Measurements from ENCODE around the gene SFT2D1.
"Not testable (repeated sequence)": the region's sequence is repeated elsewhere in the genome, so short reads cannot be mapped to it uniquely, and the experiment has no call there.

Gene SFT2D1

DNA sequence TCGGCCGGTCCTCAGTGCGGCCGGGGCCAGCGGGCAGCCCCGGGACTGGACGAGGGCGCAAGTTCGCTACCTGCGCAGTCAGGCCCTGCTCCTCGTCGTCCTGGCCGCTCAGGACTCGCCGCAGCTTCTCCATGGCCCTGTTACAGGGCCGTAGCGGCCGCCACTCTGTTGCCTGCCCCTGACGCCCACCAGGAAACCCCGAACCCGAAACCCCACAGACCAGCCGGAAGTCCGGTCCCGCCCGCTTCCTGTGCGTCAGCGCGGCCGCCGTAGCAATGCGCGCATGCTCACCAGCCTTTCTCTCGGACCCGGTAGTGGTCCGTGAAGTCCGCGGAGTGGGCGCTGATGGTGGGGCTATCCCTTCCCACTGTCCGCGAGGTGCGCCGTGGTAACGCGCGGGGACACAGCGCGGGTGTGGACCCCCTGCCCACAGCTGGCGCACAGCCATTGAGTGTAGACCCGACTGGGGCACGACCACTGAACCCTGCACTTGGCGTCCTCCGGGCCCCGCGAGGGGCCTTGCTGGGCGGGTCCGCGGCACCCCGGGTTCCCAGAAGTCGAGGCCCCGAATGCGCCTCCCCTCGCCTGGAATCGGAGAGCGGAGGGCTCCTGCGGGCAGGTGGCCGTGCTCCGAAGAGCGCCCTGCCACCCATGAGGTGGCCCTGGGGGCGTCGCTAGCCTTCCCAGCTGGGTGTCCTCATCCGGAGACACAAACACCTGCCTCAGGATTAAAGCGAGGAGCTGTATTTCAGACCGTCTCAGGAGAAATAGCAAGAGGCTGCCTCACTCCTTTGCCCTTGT is at the start of gene SFT2D1:
Gene SFT2D1, minus strand, starts transcription at position 197 of the 801 bp plus-strand sequence. Its CDS starts 64 bp downstream, at position 133.
- peak within 1 kb of the TSS; percentile 76 for H3K4me3 ChIP-seq (ENCODE audit: low read depth, low read length)

DNA sequence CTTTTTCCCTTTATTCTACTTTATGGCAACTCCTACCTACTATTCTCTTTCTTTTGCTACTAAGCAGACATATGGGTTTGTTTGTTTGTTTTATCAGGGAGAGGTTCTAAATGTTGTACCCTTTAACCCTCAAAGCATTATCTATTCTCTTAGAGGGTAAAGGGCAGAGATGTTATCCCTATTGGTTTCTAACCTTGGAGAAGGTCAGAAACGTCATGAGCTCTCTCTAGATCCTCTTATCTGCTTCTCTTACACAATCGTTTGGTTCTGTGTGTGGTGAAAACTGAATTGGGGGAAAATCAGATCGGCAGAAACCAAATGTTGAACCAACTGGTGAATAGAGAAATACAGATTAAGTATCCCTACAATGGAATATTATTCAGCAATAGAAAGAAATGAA is 46.8 kb upstream of the SFT2D1 start:
- no peak overlapping the region for H3K4me3 ChIP-seq (ENCODE audit: low read depth, low read length)

DNA sequence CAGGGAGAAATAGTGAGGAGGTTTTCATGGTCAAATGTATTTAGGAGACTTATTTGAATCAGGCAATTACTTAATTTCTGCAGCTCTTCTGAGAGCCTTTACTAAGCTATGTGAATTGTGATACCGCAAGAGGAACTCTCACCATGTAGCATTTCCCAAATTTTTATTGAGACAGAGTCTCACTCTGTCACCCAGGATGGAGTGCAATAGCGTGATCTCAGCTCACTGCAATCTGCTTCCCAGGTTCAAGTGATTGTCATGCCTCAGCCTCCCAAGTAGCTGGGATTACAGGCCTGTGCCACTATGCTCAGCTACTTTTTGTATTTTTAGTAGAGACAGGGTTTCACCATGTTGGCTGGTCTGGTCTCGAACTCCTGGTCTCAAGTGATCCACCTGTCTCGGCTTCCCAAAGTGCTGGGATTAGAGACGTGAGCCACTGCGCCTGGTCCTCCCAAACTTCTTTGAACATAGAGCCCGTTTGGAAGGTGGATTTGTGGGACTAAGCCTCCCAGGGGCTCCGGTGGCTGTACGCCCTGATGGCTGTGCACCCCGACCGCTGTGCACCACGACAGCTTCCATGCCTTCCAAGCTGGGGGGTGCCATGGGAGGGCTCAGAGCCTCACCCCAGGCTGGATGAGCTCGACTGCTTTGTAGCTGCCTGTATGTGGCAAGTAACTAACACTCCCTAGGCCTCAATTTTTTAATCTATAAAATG is 46.1 kb upstream of the SFT2D1 start:
- H3K4me3 ChIP-seq (ENCODE audit: low read depth, low read length): no peak overlapping the region

DNA sequence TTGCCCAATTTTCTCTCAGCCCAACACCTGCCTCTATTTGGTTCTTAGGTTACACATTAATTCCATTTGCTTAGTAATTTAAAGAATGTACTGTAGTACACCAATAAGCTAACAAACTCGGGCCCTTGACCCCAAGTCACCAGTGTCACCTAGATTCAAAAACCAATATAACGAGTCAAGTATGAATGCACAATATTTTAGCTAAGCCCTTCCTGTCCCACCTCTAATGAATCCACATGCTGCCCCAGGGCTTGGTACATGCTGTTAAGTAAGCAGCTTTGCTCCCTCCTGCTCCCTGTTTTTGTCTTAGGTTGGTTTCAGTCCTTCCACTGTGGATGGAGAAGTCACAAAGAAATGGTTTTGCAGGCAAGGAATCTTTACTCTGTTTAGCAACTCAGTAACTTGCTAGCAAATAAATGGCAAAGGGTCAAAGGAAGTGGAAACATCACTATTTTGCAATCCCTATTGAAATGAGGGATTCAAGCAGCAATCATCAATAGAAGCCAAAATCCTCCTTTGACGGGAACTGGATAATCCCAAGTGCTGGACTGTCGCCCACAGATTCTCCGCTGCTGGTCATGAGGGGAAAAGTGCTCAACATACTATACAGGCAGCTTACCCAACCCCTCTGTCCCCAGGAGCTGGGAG is 45.4 kb upstream of the SFT2D1 start:
- H3K4me3 ChIP-seq (ENCODE audit: low read depth, low read length): no peak overlapping the region

DNA sequence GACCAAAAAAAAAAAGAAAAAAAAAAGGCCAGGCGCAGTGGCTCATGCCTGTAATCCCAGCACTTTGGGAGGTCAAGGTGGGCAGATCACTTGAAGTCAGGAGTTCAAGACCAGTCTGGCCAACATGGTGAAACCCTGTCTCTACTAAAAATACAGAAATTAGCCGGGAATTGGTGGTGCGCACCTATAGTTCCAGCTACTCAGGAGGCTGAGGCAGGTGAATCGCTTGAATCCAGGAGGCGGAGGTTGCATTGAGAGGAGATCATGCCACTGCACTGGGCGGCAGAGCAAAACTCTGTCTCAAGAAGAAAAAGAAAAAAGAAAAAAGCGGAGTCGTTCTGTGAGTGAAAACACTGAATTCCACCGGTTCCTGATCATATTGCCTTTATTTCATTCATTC is 44.8 kb upstream of the SFT2D1 start:
- H3K4me3 ChIP-seq (ENCODE audit: low read depth, low read length): not testable (repeated sequence)

DNA sequence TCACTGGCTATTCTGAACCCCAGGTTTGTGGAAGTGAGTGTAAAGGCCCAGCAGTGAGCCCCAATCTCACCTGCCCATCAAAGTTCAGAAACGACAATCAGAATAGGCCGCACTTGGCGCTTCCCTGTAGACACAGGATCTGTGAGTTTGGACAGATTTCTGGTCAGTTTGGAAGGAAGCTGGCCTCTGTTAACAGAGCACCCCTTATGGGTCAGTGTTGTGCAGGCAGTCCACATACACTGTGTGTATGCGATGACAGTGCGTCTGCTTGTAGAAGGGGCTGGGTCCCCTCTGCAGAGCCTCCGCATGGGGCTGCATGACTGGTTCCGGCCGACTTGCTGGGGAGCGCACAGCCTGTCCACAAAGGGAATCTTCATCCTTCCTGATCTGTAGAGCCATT is 43.8 kb upstream of the SFT2D1 start:
- H3K4me3 ChIP-seq (ENCODE audit: low read depth, low read length): no peak overlapping the region

DNA sequence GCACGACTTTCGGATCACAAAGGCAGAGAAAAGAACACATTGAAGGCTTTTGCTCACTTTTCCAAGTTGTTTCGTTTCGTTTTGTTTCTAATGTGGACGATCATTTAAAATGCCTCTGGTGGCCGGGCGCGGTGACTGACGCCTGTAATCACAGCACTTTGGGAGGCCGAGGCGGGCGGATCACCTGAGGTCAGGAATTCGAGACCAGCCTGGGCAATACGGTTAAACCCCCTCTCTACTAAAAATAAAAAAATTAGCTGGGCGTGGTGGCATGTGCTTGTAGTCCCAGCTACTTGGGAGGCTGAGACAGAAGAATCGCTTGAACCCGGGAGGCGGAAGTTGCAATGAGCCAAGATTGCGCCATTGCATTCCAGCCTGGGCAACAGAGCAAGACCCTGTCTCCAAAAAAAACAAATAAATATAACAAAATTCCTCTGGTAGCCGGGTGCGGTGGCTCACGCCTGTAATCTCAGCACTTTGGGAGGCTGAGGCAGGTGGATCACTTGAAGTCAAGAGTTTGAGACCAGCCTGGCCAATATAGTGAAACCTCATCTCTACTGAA is 41.5 kb upstream of the SFT2D1 start:
- H3K4me3 ChIP-seq (ENCODE audit: low read depth, low read length): peak overlapping the region; percentile 67

DNA sequence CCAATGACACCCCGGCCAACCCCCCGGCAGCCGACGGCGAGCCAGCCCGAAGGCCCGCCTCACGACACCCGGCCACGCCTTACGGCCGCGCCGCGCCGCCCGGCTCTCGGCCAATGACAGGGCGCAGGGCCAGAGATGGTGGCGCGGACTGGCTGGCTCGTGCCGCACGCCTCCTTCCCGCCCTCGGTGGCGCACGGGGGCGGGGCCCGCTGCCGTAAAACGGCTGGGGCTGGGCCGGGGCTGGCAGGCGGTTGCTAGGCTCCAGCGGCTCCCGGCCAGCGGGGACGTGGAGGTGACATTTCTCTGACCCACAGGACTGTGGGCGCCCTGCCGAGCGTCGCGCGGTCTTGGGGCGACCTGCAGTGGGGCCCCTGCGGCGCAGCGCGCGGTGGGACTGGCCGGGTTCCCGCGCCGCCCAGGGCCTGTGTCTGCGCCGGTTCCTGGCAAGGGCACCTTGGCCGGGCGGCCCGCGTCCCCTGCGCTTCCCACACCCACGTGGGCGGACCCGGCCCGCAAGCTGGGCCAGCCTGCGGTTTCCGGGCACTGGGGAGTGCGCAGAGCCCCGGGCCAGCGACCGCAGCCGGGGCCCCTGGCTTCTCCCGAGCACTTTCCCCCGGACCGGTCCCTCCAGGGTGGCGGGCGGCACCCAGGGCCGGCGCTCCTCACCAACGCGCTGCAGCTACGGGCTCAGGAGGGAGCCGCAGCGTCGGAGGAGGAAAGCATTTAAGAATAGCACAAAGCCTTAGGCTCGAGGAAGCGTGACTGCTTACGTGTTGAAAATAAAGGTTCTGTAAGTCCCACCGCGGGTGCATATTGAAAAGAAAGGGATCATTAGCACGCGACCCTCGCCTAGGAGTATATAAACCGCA is 40.8 kb upstream of the SFT2D1 start, which contains the start of gene MPC1:
Gene MPC1, minus strand, starts transcription at position 8 of the 869 bp plus-strand sequence. CDS start 64 bp downstream, outside the sequence.
- peak within 1 kb of the TSS; percentile 67 for H3K4me3 ChIP-seq (ENCODE audit: low read depth, low read length)

DNA sequence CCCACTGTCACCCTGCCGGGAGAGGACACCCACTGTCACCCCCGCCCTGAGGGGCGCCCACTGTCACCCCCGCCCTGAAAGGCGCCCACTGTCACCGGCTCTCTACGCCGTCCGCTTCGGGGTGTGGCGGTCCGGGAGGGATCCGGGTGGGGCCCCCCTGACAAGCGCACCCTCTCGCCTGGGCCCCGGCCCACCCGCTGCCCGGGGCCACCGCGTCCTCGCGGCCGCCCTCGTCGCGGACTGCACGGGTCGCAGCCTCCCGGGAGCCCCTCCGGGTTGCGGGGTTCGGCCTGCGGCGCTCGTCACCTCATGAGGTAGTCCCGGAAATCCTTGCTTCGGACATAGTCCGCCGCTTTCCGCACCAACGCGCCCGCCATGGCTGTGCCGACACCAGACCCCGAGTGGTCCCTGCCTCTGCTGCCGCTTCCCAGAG is 40.2 kb upstream of the SFT2D1 start:
- peak overlapping the region; percentile 67 for H3K4me3 ChIP-seq (ENCODE audit: low read depth, low read length)

DNA sequence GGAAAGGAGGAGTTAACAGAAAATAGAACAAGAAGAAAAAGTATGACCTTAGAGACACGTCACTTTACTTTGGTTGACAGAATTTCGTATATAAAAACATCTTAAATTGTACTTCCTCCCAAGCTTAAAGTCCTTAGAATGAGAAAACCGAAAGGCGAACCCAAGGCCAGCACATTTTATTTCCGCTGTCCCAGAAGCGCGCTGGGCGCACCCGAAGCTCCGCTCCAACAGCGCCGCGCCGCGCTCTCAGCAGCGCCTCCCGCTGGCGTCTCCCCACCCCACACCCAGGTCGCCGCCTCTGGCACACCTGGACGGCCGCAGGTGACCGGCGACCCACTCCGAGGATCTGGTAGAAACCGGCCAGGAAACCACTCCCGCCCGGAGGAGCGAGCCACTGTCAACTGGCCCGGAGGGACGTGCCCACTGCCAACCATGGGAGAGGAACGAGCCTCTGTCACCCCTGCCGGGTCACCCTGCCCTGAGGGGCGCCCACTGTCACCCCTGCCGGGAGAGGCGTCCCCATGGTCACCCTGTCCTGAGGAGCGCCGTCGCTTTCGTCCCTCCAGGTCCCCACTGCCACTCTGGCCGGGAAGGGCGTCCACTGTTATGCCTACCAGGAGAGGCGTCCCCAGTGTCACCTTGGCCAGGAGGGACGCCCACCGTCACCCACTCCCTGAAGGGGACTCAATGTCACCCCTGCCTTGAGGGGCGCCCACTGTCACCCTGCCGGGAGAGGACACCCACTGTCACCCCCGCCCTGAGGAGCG is 39.6 kb upstream of the SFT2D1 start:
- peak overlapping the region; percentile 67 for H3K4me3 ChIP-seq (ENCODE audit: low read depth, low read length)

DNA sequence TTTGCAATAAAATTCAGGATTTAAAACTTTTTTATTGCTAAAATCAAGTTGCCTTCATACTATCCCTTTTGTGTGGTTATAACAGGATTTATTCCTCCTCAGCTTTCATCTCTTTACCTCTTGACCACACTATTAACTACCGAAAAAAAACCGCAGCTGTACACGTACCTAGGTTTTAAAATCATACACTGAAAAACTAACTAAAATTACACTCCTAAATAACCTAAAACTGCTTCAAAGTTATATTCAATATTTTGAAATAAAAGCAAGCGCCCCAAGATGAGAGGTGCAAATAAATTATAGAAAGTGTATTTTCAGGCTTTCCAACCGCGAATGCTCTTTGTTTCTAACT is 39.0 kb upstream of the SFT2D1 start:
- peak overlapping the region; percentile 67 for H3K4me3 ChIP-seq (ENCODE audit: low read depth, low read length)

DNA sequence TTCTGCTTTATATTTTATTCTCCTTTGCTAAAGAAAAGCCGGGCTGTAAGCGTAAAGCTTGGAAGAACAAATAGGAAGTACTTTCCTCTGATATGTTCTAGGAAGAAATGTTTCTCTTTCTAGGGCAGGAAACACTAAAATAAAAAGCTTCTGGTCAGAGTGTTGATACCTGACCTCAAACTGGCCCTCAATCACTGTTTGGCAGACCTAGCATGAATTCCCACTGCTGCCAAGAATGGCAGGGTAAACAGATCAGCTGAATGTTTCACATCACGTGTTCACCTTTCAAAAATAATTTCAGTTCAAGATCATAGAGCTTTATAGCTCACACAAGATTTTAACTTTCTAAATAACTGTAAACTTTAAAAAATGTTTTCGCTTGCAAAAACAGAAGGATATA is 37.5 kb upstream of the SFT2D1 start:
- no peak overlapping the region for H3K4me3 ChIP-seq (ENCODE audit: low read depth, low read length)

DNA sequence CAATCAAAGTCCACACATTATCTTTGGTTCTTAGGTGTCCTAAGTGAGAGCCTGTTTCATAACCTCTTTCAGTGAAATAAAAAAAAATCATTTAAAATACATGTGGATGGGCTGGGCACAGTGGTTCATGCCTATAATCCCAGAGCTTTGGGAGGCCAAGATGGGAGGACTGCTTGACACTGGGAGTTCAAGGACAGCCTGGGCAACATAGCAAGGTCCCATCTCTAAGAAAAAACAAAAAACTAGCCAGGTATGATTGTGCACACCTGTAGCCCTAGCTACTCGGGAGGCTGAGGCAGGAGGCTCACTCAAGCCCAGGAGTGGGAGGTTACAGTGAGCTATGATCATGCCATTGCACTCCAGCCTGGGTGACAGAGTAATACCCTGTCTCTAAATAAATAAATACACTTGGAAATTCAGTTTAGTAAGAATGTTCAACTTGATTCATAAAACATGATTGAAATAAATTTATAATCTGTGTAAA is 36.8 kb upstream of the SFT2D1 start:
- H3K4me3 ChIP-seq (ENCODE audit: low read depth, low read length): no peak overlapping the region

DNA sequence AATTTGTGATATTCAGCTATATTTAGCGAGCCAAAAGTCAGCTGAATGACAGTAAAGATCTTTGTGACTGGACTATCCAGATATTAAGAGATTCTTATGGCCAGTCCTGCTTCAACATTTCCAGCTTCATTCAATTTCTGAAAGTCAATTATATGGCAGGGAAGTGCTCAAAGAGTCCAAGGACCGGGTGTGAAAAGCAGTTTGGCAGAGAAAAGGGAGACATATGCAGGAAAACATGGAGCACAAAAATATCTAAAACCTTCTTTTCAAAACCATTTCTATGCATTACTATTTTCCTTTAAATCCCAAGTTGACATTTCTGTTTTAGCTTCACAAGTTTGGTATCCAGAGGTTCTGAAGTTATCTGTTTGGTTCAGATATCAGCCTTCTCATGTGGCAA is 35.4 kb upstream of the SFT2D1 start:
- no peak overlapping the region for H3K4me3 ChIP-seq (ENCODE audit: low read depth, low read length)

DNA sequence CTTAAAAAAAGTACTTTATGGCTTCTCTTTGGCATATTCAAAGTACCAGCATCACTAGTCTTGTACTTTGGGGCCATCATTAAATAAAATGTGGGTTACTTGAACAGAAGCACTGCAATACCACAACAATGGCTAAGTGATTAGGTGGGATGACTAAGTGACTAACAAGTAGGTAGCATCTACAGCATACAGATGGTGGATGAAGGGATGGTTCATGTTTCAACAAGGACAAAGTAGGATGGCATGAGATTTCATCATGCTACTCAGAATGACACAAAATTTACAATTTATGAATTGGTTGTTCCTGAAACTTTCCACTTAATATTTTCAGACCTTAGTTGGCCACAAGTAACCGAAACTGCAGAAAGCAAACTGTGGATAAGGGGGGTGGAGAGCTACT is 32.7 kb upstream of the SFT2D1 start:
- no peak overlapping the region for H3K4me3 ChIP-seq (ENCODE audit: low read depth, low read length)

DNA sequence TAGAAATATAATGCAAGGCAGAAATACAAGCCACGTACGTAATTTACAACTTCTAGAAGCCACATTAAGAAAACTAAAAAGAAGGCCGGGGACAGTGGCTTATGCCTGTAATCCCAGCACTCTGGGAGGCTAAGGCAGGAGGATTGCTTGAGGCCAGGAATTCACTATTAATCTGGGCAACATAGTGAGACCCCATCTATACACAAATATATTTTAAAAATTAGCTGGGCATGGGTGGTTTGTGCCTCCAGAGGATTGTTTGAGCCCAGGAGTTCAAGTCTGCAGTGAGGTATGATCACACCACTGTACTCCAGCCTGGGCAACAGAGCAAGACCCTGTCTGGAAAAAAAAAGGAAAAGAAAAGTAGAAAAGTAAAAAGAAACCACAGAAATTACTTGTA is 28.1 kb upstream of the SFT2D1 start:
- H3K4me3 ChIP-seq (ENCODE audit: low read depth, low read length): no peak overlapping the region

DNA sequence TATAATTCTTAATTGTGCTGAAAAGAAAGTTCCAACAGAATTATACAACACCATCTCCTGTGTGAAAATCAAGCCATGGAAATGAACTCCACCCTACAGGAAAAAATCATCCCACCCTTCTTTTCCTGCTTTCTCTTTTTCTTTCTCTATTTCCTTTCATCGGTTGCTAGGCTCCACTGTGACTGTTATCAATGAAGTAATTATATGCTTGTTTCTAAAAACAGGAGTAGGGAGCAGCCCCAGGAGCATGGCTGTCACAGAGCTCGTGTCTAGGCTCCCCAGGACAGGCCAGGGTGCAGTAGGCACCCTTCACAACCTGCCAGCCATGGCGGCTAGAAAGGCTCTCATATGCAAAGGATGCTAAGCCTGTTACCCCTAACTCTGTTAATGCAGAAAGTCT is 27.4 kb upstream of the SFT2D1 start:
- no peak overlapping the region for H3K4me3 ChIP-seq (ENCODE audit: low read depth, low read length)

DNA sequence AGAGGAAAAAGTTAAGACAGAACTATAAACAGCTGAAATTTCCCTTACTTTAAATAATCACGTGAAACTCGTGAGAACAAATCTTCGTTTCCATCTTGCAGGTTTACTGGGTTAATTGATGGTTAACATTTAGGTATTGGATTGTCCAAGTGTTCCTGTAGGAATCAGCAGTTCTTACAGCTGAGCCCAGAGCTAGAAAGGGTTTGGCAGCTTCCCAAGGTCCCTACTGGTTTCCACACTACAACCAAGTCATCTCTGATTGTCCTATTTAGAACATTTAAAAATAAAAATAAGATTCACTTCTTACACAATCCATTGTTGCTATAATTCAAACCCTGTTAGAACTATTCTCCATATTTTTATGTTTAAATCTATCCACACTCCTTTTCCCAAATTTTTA is 24.6 kb upstream of the SFT2D1 start:
- no peak overlapping the region for H3K4me3 ChIP-seq (ENCODE audit: low read depth, low read length)

DNA sequence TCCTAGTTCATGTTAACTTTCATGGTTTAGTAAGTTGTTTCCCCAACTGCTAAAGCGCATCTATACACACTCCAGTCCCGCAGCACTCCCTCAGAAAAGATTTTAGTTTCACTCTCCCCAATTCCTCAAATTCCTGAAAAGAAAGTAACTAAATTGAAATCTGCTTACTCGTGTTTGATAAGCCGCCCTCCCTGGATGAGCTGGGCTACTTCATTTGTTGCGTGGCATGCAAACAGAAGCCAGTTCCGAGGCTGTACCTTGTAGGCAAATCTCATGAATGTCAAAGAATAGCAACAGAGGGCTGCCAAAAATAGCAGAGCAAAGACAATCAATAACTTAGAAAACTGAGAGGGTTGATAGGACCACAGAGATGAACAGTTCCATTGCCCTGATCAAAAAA is 23.5 kb upstream of the SFT2D1 start:
- H3K4me3 ChIP-seq (ENCODE audit: low read depth, low read length): no peak overlapping the region

DNA sequence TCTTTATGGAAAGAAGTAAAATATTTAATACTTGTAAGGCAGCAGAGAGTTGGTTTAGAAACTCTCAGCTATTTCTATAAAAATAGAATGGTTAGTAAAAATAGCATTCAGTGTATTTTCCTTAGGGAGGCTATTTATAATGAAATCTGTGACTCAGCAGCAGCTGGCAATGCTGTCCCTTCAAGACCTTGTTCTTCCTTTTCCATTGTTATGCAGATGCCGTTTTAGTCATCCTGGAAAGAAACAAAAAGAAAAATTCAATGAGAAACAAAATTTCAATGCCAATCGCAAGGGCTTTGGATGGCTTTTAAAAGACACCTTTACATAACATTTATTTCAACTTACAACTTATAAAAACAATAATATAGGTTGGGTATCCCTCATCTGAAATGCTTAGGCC is 22.9 kb upstream of the SFT2D1 start:
- H3K4me3 ChIP-seq (ENCODE audit: low read depth, low read length): no peak overlapping the region

All from iPS-11a (cell line).